HEK293 (cell line): ENCODE results near the gene CST9L.

ENCODE experiments used
- ZBTB49 ChIP-seq: fragments of 450-650 bp; formaldehyde crosslinking; IDR thresholded peaks from 2 replicates; pipeline ENCODE4 v1.5.1; 2016; ENCODE audit warnings: missing biosample characterization, missing genetic modification characterization, low read depth
- ZFP3 ChIP-seq: fragments of 450-650 bp; formaldehyde crosslinking; IDR thresholded peaks from 2 replicates; pipeline ENCODE4 v1.5.1; 2016; ENCODE audit warnings: low read depth, missing biosample characterization, missing genetic modification characterization
- ZNF146 ChIP-seq: fragments of 450-650 bp; formaldehyde crosslinking; IDR thresholded peaks from 2 replicates; pipeline ENCODE4 v1.5.1; 2016; ENCODE audit warnings: missing biosample characterization, missing genetic modification characterization
- ZNF23 ChIP-seq: fragments of 450-650 bp; formaldehyde crosslinking; IDR thresholded peaks from 2 replicates; pipeline ENCODE4 v1.5.1; 2016; ENCODE audit warnings: missing biosample characterization, missing genetic modification characterization, borderline replicate concordance
- TF ChIP-seq, protein P1 (sequence below): fragments of 450-650 bp; formaldehyde crosslinking; IDR thresholded peaks from 2 replicates; pipeline ENCODE4 v1.5.1; 2016; ENCODE audit warnings: missing biosample characterization, missing genetic modification characterization
- TF ChIP-seq, protein P2 (sequence below): fragments of 450-650 bp; formaldehyde crosslinking; IDR thresholded peaks from 2 replicates; pipeline ENCODE4 v1.5.1; 2016; ENCODE audit warnings: missing biosample characterization, missing genetic modification characterization

DNA sequence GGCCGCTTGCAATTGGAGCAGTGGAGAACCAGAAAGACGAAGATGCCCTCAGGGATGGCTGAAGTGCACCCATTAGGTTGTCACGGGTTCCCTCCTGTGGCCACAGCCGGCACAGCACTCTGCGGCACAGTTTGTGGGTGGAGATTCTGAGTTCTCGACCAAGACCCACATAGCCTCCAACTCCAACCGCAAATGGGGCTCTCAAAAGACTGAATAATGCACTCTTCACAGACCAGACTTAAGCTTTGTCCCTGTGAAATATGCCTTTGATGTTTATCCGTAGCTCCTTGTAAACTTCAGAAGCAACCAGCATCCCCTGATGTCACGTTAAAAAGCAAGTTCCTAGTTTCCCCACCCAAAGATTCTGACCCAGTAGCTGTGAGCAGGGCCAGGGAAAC is 38.4 kb upstream of the CST9L start:
- TF ChIP-seq, protein P1, sequence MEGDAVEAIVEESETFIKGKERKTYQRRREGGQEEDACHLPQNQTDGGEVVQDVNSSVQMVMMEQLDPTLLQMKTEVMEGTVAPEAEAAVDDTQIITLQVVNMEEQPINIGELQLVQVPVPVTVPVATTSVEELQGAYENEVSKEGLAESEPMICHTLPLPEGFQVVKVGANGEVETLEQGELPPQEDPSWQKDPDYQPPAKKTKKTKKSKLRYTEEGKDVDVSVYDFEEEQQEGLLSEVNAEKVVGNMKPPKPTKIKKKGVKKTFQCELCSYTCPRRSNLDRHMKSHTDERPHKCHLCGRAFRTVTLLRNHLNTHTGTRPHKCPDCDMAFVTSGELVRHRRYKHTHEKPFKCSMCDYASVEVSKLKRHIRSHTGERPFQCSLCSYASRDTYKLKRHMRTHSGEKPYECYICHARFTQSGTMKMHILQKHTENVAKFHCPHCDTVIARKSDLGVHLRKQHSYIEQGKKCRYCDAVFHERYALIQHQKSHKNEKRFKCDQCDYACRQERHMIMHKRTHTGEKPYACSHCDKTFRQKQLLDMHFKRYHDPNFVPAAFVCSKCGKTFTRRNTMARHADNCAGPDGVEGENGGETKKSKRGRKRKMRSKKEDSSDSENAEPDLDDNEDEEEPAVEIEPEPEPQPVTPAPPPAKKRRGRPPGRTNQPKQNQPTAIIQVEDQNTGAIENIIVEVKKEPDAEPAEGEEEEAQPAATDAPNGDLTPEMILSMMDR = peak; percentile 78
- TF ChIP-seq ZFP3 (tag by site-specific recombination) = no peak
- no peak for TF ChIP-seq ZBTB49 (tag by site-specific recombination)
- TF ChIP-seq, protein P2, sequence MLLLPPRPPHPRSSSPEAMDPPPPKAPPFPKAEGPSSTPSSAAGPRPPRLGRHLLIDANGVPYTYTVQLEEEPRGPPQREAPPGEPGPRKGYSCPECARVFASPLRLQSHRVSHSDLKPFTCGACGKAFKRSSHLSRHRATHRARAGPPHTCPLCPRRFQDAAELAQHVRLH (tag by site-specific recombination) = no peak
- no peak for TF ChIP-seq ZNF146
- no peak for TF ChIP-seq ZNF23
